HepG2 (cell line): ENCODE measurements around the gene DPYD. TPM values are rescaled to one million over a fixed set of nuclear protein-coding genes. Genes with fewer than 3 reads are reported as not detected.

Experiments used
- ATAC-seq: fragments of 200-7000 bp; cut with Tn5 transposase; 3 replicates; pipeline ENCODE4 v1.9.1; 2020; ENCODE audit warnings: mild to moderate bottlenecking, moderate library complexity
- BruUV-seq: library from RNA; stranded (reverse); fragments of 400-500 nt; replicated peaks from 2 replicates; lab custom pipeline; 2021; lab: Mats Ljungman, UMichigan
- CTCF ChIA-PET: fragments of 300-600 bp; formaldehyde crosslinking; extraction: SDS; loops from one replicate; lab custom pipeline; 2021; ENCODE audit warnings: low total read pairs, inconsistent platforms, low intra/inter-chr PET ratio; lab: Yijun Ruan, JAX
- POLR2A ChIA-PET: fragments of 350-600 bp; sonication (Branson Sonifier 250); formaldehyde crosslinking; loops from one replicate; lab custom pipeline; 2020; ENCODE audit warnings: antibody characterized with exemption, inconsistent platforms; lab: Yijun Ruan, JAX
- DNase-seq: peaks from one replicate; pipeline ENCODE4 v3.0.0-alpha.2; 2015; ENCODE audit warnings: low spot score
- FAIRE-seq: peaks from 3 replicates; lab custom pipeline; 2011; peaks lifted over from hg19 to GRCh38; lab: Jason Lieb, UNC
- H2AFZ ChIP-seq: one replicate; pipeline ENCODE4 v1.6.1; 2011; ENCODE audit warnings: low read length, inconsistent platforms
- H3K27ac ChIP-seq: fragments of 300-600 bp; 3 replicates; pipeline ENCODE4 v1.8.0; 2011; ENCODE audit warnings: mixed run types, mild to moderate bottlenecking, mixed read lengths, low read length, inconsistent platforms; ENCODE audit not compliant: insufficient read depth; ENCODE audit errors: extremely low read length
- H3K27me3 ChIP-seq, 2 experiments: fragments of 200-600 bp in 1 of 2; 2 replicates in 1 of 2; 3 replicates in 1 of 2; pipeline versions ENCODE4 v1.6.0 to v1.8.0; 2011; ENCODE audit warnings: low read length in 2 of 2, mild to moderate bottlenecking in 2 of 2, moderate library complexity in 2 of 2, inconsistent platforms in 1 of 2; ENCODE audit not compliant: insufficient read depth in 2 of 2, control insufficient read depth in 1 of 2
- H3K36me3 ChIP-seq, 2 experiments: fragments of 200-600 bp in 1 of 2; replicated peaks in 1 of 2; 2 replicates in 1 of 2; 3 replicates in 1 of 2; pipeline versions ENCODE4 v1.5.1 to v1.8.0; 2011; ENCODE audit warnings: low read length in 2 of 2, inconsistent platforms in 1 of 2; ENCODE audit not compliant: insufficient read depth in 2 of 2, control insufficient read depth in 1 of 2
- H3K4me1 ChIP-seq: 2 replicates; pipeline ENCODE4 v1.5.1; 2012; ENCODE audit warnings: low read length, inconsistent platforms; ENCODE audit not compliant: insufficient read depth
- H3K4me2 ChIP-seq: 2 replicates; pipeline ENCODE4 v1.6.0; 2011; ENCODE audit warnings: low read depth, low read length, inconsistent platforms
- H3K4me3 ChIP-seq, 3 experiments: fragments of 200-600 bp in 1 of 3; sonication (generic), shearing (Covaris generic) in 1 of 3; replicated peaks in 1 of 3; 2 replicates each; pipeline ENCODE4 v1.5.1; 2011 to 2016; ENCODE audit warnings: low read length in 3 of 3, inconsistent platforms in 2 of 3, low read depth in 2 of 3, mild to moderate bottlenecking in 2 of 3, control low read depth in 1 of 3, mixed read lengths in 1 of 3; ENCODE audit not compliant: insufficient read depth in 1 of 3
- H3K79me2 ChIP-seq: one replicate; pipeline ENCODE4 v1.6.1; 2011; ENCODE audit warnings: low read length, inconsistent platforms; ENCODE audit not compliant: insufficient read depth
- H3K9ac ChIP-seq: 2 replicates; pipeline ENCODE4 v1.6.0; 2011; ENCODE audit warnings: mild to moderate bottlenecking, low read depth, low read length, inconsistent platforms; ENCODE audit not compliant: insufficient read depth
- H3K9me3 ChIP-seq: 2 replicates; pipeline ENCODE4 v1.5.1; 2012; ENCODE audit warnings: mild to moderate bottlenecking, low read length
- H4K20me1 ChIP-seq: 2 replicates; pipeline ENCODE4 v1.6.0; 2011; ENCODE audit warnings: inconsistent platforms, mild to moderate bottlenecking, low read length, moderate library complexity; ENCODE audit not compliant: insufficient read depth
- ARNT2 ChIP-seq: sonication (generic); formaldehyde crosslinking; IDR thresholded peaks from 2 replicates; pipeline ENCODE4 v1.8.0; 2022; ENCODE audit warnings: mild to moderate bottlenecking, low read depth, missing genetic modification reagents, moderate library complexity
- ARNTL ChIP-seq: sonication (generic); formaldehyde crosslinking; IDR thresholded peaks from 2 replicates; pipeline ENCODE4 v1.4.0; 2020; ENCODE audit warnings: mild to moderate bottlenecking, missing genetic modification reagents
- PATZ1 ChIP-seq: sonication (generic); formaldehyde crosslinking; IDR thresholded peaks from 2 replicates; pipeline ENCODE4 v1.4.0; 2020; ENCODE audit warnings: missing genetic modification reagents
- ZBTB34 ChIP-seq: sonication (generic); formaldehyde crosslinking; IDR thresholded peaks from 2 replicates; pipeline ENCODE4 v1.8.0; 2022; ENCODE audit warnings: mild to moderate bottlenecking, missing genetic modification reagents
- ZNF644 ChIP-seq: IDR thresholded peaks from 2 replicates; pipeline ENCODE4 v1.6.1; 2016; ENCODE audit warnings: low read depth
- WGBS: methylation state at CpG from one replicate; pipeline ENCODE4 v1.1.6; 2017; ENCODE audit warnings: low lambda C conversion rate; 5-methylcytosine and 5-hydroxymethylcytosine counted together
- in situ Hi-C: cut with HindIII; loops from 2 replicates; pipeline ENCODE4 v1.10.0; 2017; ENCODE audit warnings: low pct_unique_long_range_greater_than_20kb; ENCODE audit not compliant: extremely low pct_ligation_motif_present
- intact Hi-C: fragments of 100-400 bp; cut with micrococcal nuclease; formaldehyde crosslinking; loops from one replicate; pipeline ENCODE4 v1.10.0; 2022; ENCODE audit not compliant: unreplicated experiment
- polyA plus RNA-seq, 8 experiments: library from polyadenylated mRNA; depleted of rRNA in 3 of 8; stranded (reverse) in 7 of 8; unstranded in 1 of 8; fragments of >200 nt; fragmentation: Illumina TruSeq in 4 of 8; extraction: Trizol in 4 of 8; gene quantifications; 2 replicates each; pipeline versions ENCODE4 v1.2.1 to v1.2.3, GENCODE V29; 2011 to 2016; ENCODE audit warnings: low read depth in 4 of 8, missing spikeins in 1 of 8, mixed read lengths in 1 of 8; ENCODE audit not compliant: insufficient read depth in 1 of 8
- total RNA-seq, 5 experiments: library from RNA; depleted of rRNA; stranded (reverse); fragments of >200 nt; fragmentation: Illumina TruSeq; extraction: Trizol; gene quantifications; 2 replicates each; pipeline ENCODE4 v1.2.3, GENCODE V29; 2016; ENCODE audit warnings: low read depth in 1 of 5

Gene DPYD
- total and polyA plus RNA-seq, 2 of the 13 experiments (the other 11 are each of a cell fraction or from before 2014, with no cell fraction given), result 1.3 to 3.4 TPM

GRCh38 chr1:97608272-97608671, 312.6 kb downstream of the DPYD start:
- FAIRE-seq (no peak), DNase-seq (no peak), ATAC-seq (no peak)
- no peak overlapping the region for H3K9ac ChIP-seq
- no peaks in the 10 kb centered on the region for H3K9me3 ChIP-seq
- intact Hi-C loops (no loop called here), in situ Hi-C loops (no loop called here)
- TF ChIP-seq ARNT2 (CRISPR knock-in tag) (no peak), ARNTL (CRISPR knock-in tag) (no peak)
- POLR2A ChIA-PET, result no interaction called here
- whole genome bisulfite sequencing, result 42% methylated on average over 4 of the region's 4 CpGs
- no peaks in the 10 kb centered on the region for H3K36me3 ChIP-seq
- no peaks in the 10 kb centered on the region for H3K4me1 ChIP-seq
- H4K20me1 ChIP-seq, result no peaks in the 10 kb centered on the region
- no TSS peak for BruUV-seq
- H3K4me2 ChIP-seq, result no peak overlapping the region
- no peak overlapping the region for H2AFZ ChIP-seq
- H3K79me2 ChIP-seq, result no peaks in the 10 kb centered on the region
- no peak overlapping the region for H3K4me3 ChIP-seq
- no peaks in the 10 kb centered on the region for H3K27me3 ChIP-seq
- CTCF ChIA-PET, result no interaction called here
- no peak overlapping the region for H3K27ac ChIP-seq

- no peaks in the 10 kb centered on the region for H3K79me2 ChIP-seq
- no peaks in the 10 kb centered on the region for H3K9me3 ChIP-seq
- POLR2A ChIA-PET, result no interaction called here
- H3K4me1 ChIP-seq, result no peaks in the 10 kb centered on the region
- no peaks in the 10 kb centered on the region for H3K36me3 ChIP-seq
- FAIRE-seq, result no peak
- no peak for DNase-seq
- no peak for ATAC-seq
- 45% methylated on average over 5 of the region's 5 CpGs for WGBS
- TF ChIP-seq ZBTB34 (CRISPR knock-in tag), result no peak
- no peak for TF ChIP-seq PATZ1 (CRISPR knock-in tag)
- TF ChIP-seq ZNF644 (CRISPR knock-in tag), result no peak
- no peak overlapping the region for H3K4me2 ChIP-seq
- H3K9ac ChIP-seq, result no peak overlapping the region
- no peaks in the 10 kb centered on the region for H3K27me3 ChIP-seq
- in situ Hi-C loops, result no loop called here
- H3K4me3 ChIP-seq, result no peak overlapping the region
- H2AFZ ChIP-seq, result no peak overlapping the region
- CTCF ChIA-PET, result no interaction called here
- H4K20me1 ChIP-seq, result no peaks in the 10 kb centered on the region
- intact Hi-C loops, result no loop called here
- H3K27ac ChIP-seq, result no peak overlapping the region
- BruUV-seq, result no TSS peak
Observed at GRCh38 chr1:97603776-97604175, 317.1 kb downstream of the DPYD start.
